Left colon (tissue), 2 donors: Measurements from ENCODE around the gene AUTS2. TPM values are rescaled to one million over a fixed set of nuclear protein-coding genes. Genes with fewer than 3 reads are reported as not detected.
"Not testable (repeated sequence)": the region's sequence is repeated elsewhere in the genome, so short reads cannot be mapped to it uniquely, and the experiment has no call there.

Experiments
- ATAC-seq: fragments of 200-7000 bp; cut with Tn5 transposase; one replicate; pipeline ENCODE4 v1.9.1; 2020; ENCODE audit warnings: mild to moderate bottlenecking, moderate library complexity
- DNase-seq, 2 donors: peaks; one replicate each; pipeline ENCODE4 v3.0.0-alpha.2; 2020
- intact Hi-C, 2 donors: fragments of 100-400 bp; cut with DNase I in 1 of 2; cut with micrococcal nuclease in 1 of 2; formaldehyde crosslinking; loops; one replicate each; pipeline versions ENCODE4 v1.11.2 to v1.14.0; 2022; cut with DNase I, micrococcal nuclease
- total RNA-seq, 2 donors: library from RNA; stranded (reverse); fragmentation: NEBNext Ultra II Directional; extraction: Animal tissue kit (Norgen Biotek cat#: 25700); gene quantifications; one replicate each; pipeline ENCODE4 v1.2.1, GENCODE V29; 2021
- donor health status: DM: no; HTN: no; CAD: no.
- donor health status: DM: yes; HTN: yes; CAD: no.

The AUTS2 gene
- total RNA-seq, 2 donors from 2014 or later: 43.3 to 44.2 TPM

DNA sequence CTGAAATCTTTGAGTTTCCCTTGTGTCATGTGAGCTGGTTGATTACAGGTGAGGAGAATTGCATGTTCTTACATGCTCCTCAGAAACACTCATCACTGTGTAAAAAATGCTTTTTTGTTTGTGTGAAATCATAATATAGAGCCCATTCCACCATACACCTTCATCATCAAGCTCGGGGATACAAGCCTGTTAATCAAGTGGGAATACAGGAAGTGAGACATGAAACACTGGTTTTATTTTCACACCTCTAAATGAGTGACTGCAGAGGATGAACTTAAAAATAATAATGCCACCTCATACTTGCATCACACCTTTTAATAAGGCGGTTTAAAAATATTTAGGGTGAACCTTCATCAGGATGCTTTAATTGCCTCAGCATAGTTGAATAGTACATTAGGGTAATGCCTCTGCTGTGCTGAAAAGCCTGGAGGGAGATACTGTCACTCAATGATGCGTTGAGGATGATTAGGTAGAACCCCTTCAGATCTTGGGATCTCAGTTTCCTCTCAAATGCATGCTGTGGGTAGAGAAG, 164.6 kb downstream of the AUTS2 start:
- ATAC-seq: no peak
- DNase-seq: no peak
- intact Hi-C loops: no loop called here

DNA sequence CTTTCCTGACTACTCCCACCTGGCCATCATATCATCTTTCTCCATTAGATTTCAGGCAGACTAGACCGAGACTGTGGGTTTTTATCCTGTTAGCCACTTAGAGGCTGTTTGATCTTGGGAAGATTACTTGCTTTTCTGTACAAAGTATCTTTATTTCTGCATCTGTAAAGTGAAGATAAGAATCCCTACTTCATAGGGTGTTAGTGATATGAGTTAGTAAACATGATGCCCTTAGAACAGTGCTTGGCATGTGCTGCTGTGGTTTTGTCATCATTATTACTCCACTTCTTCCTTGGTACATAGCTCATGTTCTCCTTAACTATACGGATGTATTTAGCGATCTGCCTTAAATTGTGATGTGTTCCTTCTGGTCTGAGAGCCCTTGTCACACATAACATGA, 165.2 kb downstream of the AUTS2 start:
- intact Hi-C loops: no loop called here
- ATAC-seq: no peak
- DNase-seq: no peak

DNA sequence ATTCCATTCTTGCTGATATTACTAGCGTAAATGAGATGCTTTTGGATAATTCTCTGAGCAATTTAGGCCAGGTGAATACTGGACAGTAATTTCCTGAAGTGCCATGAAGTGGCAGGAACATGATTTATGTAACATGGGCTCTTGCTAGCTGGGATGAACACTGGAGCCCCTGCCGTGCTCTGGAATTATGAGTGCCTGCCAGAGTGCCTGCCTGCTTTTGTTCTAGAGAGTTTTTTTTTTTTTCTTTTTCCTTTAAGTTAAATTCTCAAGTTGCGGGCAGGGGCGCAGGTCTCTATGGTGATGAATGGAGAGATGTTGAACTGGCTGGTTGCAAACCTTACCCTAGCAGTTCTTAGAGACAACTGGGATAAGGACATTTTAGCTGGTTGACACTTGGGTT, 165.9 kb downstream of the AUTS2 start:
- DNase-seq: no peak
- no peak for ATAC-seq
- intact Hi-C loops: no loop called here

DNA sequence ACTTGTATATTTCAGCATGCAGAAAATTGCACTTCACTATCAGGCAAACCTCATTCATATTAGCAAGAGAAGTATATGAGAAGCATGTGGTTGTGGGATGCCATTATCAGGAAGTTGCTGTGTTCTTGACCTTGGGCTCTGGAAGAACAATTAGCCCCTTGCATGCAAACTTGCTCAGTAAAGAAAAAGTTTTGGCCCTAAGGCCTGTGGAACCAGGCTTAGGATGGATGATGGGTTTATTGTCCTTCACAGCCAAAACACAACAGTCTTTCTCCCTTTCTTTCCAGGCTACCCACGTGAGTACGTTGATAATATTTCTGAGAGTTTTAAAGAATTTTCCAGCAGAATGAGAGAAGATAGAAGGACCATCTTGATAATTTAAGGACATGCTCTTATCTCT, 166.4 kb downstream of the AUTS2 start:
- intact Hi-C loops: no loop called here
- ATAC-seq: no peak
- DNase-seq: no peak

DNA sequence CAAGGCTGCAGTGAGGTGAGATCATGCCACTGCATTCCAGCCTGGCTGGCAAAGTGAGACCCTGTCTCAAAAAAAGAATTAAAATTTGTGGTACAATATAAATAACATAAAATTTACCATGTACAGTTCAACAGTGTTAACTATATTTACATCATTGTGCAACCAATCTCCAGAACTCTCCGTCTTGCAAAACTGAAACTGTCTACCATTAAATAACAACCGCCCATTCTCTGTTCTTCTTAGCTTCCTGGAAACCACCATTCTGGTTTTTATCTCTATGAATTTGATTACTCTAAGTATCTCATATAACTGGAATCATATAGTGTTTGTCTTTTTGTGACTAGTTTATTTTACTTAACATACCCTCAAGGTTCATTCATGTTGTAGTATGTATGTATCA, 167.6 kb downstream of the AUTS2 start:
- DNase-seq (no peak), ATAC-seq (no peak)
- intact Hi-C loops: no loop called here

DNA sequence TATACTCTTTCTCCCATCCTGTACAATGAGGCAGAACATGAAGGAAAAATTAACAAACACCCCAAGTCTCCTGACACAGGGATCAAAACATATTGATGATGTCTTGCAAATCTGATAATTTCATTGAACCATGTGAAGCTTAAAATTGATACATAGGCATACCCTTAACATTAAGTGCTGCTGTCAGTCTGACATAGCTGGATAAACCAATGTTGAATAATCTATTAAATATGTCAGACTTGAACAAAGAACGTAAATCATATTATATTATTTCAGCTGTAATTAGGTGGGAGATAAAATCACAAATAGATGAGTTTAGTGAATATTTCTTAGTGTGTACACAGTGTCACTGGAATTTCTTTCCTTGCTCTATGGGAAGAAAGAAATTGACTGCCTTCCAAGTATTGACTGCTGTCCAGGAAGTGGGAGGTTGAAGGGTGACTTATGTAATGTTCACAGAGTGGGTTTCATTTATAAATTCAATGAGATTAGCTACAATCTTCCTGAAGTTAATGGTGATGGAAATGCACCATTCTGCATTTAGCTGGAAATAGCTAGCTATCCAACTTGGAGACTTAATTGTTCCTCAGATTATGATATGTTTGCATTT, 170.8 kb downstream of the AUTS2 start:
- DNase-seq (no peak), ATAC-seq (no peak)
- intact Hi-C loops: no loop called here

DNA sequence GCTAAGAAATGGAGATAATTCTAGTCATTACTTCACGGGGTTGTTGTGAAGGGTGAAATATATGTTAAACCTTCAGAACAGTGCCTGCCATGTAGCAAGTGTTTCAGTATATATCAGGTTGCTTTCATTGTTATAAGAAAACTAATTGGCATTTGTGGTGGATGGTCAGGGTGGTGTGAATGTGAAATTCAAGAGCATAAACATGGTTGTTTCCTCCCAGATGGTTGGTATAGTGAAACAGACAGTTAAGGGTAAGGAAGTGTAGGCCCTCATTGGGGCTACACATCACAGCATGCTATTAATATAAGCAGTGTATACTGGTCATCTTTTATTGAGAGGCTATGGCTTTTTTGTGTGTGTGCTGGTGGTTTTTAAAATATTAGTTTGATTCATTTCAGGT, 171.6 kb downstream of the AUTS2 start:
- no peak for ATAC-seq
- intact Hi-C loops: no loop called here
- DNase-seq: no peak

DNA sequence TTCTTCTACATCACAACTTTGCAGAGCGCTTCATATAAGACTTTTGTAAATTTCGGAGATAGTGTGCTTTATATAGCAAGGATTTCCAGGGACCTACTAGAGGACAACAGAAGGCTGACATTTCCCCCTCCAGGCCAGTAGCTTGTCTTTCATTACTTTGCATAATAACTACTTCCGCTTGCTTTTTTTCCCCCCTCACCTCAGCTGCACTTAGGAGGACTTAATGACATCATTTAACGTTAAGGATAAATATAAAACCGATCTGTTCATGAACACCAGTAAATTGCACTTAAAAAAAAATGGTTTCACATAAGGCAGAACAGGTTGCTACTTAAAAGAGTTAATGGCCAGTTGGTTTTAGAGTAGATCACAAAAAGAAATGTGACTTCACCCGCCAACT, 172.3 kb downstream of the AUTS2 start:
- ATAC-seq: no peak
- intact Hi-C loops: no loop called here
- DNase-seq: no peak

DNA sequence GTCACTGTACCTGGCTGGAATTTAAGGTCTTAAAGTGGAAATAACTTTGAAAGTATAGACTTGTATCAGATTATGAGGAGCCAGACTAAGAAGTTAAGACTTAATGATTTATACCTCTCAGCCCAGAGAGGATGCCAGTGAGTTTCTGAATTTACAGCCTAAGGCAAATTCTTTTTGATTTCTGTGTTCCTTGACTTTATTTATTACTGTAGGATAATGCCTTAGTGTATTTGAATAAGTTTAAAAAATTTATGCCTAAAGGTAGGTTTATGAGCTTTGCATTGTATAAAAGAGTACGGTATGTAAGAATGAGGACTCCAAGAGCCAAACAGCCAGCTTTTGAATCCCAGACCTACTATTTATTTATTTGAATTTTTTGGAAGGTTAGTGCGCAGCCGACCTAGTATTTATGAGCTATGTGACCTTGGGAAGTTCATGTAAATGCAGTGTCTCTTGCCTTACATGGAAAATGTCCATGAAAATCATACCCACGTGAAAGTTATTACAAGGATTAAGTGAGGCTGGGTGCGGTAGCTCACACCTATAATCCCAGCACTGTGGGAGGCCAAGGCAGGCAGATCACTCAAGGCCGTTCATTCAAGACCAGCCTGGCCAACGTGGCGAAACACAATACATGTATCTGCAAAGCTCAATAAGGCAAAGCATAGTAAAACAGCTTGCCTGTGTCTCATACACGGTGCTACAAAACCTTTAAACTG, 174.6 kb downstream of the AUTS2 start:
- ATAC-seq (no peak), DNase-seq (no peak)
- intact Hi-C loops: no loop called here

DNA sequence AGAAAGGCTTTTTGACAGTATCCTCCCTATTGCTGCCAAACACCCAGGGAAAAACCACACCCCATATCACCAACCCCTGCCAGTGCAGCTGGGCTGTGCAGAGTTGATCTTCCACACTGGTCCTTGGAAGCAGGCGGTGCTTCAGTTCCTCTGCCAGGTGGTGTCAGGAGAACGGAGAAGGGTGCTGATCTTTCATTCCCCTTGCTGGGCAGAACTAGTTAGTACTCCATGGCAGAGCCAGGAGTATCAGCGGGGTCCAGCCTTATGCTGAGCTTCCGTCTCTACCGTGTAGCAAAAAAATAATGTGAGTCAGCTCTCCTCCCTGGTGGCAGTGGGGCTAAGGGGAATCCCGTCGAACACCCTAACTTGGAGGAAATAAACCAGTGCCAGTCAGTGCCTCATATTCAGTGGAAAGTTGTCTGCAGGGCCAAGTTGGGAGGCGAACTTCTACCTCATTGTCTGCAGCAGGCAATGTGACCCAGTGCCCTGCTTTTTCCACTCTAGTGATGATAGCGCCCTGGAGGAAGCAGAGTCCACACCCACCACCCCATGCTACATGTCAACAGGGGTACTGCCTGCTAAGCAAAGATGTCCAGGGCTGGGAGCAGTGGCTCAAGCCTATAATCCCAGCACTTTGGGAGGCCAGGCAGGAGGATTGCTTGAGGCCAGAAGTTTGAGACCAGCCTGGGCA, 175.4 kb downstream of the AUTS2 start:
- ATAC-seq (no peak), DNase-seq (no peak)
- intact Hi-C loops: no loop called here

DNA sequence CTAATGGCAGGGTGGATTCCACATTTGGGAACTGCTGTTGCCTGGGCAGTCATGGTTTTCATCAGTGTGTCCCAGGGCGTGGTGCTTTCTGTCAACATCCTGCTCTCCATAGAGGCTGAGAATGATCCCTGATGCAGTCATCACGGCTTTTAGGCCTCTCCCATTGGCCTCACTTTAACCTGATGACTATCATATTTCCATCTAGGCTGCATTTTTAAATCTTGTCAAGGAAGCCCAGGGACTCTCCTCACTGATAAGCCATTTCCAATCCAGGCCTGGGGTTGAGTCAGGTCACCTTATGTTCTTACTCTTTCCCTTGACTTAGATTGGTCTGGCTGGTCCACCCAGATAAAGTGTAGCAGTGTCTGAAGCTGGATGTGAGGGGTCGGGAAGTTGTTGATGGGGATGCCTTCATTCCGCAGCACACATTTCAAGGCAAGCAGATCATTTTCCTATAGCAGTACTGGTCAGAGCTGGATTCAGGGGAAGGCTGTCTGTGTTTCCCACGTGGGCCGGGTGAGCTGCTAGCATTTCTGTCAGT, 177.0 kb downstream of the AUTS2 start:
- ATAC-seq: no peak
- no peak for DNase-seq
- intact Hi-C loops: no loop called here

DNA sequence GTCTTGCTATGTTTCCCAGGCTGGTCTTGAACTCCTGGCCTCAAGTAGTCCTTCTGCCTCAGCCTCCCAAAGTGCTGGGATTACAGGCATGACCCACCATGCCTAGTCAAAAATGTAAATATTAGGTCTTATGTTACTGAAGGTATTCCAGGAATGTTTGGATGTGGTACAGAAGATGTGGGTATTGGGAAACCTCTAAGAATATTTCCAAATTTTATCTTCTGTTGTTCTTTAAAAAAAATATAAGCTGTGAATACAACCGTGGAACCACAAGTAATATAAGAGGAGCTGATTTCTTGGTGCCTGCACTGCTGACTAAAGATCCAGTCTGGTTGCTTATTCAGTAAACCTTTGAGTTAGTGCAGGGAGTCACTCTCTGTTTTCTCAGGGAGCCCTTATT, 178.3 kb downstream of the AUTS2 start:
- no peak for DNase-seq

DNA sequence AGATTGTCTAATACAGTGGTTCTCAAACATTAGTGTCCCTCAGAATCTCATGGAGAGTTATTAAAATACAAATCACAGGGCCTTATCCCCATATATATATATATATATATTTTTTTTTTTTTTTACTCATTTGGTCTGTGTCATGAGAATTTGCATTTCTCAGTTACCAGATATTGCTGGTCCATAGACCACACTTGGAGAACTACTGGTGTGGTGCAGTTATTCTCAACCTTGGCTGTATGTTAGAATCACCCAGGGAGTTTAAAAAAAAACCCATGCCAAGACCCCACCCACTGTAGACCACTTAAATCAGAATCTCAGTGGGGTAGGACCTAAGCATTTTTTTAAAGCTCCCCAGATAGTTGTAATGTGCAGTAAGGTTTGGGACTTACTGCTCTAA, 179.9 kb downstream of the AUTS2 start:
- DNase-seq: no peak
- no peak for ATAC-seq
- intact Hi-C loops: no loop called here

More for the DNA sequence above, 178.3 kb downstream of the AUTS2 start:
- intact Hi-C loops: no loop called here
- no peak for ATAC-seq

DNA sequence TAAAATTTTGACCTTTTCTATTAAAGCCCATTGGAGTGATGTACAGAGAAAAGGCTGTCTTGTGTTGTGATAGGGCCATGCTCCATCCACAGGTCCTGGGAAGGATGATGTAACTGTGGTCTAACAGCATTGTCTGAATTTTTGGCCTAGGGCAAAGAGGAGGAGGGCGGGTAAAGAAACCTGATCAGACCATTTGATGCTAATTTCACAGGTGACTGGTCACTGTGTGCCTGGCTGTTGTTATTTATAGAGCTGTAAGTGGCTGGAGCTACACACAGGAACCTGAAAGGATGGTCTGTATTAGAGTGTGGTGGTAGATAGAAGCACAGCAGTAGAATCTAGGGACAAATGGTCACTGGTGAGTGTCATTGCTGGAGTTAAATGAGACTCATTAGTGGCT, 182.1 kb downstream of the AUTS2 start:
- intact Hi-C loops: no loop called here
- DNase-seq: no peak
- no peak for ATAC-seq

DNA sequence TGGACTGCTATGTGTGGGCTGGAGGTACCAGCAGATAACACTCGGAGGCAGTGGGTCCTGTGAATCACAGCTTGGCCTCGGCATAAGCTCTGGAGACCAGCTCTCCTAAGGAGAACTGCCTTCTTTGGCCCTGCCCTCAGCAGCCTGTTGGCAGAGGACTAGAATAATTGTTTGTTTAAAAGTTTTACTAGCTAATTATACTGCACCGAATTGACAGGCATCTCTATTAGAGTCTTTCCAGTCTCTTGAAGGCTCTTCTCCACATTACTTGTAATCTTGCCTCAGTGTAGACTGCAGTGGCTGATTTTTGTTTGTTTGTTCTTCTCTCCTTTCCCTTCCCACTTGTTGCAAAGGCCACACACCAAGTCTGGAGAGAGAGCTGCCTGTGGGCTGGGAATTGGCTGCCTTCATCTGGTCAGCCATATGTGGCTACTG, 183.2 kb downstream of the AUTS2 start:
- ATAC-seq: no peak
- intact Hi-C loops: no loop called here
- no peak for DNase-seq

DNA sequence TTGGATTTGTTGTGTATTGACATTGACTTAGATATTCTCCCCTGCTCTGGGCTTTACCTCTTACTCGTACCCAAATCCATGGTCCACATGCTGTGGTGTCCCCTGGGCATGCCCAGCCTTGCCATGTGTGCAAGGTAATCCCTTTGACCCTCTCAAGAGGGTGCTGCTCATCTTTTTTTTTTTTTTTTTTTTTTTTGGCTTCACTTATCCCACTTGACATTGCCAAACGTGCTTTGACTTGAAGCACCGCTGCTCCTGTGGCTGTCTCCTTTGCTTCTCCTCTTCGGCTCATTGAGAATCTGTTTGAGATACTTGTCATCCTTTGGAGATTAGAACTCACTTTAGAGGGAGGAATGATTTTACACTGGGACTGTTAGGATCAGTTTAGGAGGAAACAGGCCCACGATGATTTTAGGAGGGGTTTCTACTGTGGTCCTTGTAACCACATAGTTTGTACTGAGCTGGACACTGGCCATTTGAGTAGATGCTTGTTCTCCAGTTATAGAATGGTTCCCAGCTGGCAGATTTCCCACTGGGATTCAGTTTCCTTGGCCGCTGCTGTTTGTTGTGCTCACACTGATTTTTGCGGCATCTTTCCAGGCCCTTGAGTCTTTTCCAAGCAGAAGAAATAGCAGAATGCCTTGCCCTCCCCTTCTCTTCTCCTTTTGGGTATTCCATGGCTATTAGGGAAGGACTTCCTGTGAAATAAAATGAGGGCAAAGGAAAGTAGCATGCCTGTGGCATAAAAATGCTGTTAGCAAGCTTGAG, 184.8 kb downstream of the AUTS2 start:
- intact Hi-C loops: no loop called here
- DNase-seq: peak; percentile 27 to 38
- no peak for ATAC-seq

DNA sequence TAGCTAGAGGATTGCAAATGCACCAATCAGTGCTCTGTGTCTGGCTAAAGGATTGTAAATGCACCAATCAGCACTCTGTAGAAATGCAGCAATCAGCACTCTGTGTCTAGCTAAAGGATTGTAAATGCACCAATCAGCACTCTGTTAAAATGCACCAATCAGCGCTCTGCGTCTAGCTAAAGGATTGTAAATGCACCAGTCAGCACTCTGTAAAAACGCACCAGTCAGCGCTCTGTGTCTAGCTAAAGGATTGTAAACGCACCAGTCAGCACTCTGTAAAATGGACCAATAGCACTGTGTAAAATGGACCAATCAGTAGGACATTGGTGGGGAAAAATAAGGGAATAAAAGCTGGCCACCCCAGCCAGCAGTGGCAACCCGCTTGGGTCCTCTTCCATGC, 187.9 kb downstream of the AUTS2 start:
- DNase-seq, ATAC-seq, intact Hi-C loops: not testable (repeated sequence)

DNA sequence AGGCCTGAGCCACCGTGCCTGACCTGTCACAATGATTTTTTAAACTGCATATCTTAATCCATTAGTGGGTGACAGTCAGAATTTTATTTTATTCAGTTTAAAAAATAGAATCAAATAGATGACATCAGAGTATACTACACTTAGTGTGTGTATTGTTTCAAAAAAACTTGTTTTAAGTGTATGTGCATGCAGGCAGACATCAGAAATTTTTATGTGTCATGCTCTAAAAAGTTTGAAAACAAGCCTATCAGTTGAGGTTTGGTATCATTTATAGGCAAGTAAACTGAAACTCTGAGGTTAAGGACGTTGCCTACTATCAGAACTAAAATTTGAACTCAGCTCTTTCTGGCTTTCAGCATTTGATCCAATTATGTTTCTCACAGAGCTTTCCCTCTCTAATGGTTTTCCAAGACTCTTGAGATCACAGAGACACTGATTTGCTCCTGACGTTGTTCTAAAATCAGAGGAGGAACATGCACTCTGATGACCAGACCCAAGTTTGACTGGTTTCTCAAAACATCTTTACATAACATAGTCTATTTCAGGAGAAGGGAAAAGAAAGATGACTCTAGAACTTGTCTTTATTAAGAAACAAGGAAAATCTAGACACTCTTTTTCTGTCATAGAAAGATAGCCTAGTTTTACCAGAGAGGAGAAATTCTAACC, 188.6 kb downstream of the AUTS2 start:
- no peak for DNase-seq
- ATAC-seq: no peak
- intact Hi-C loops: no loop called here
